B cell (primary cell): Measurements from ENCODE around the gene AFDN. TPM values are rescaled to one million over a fixed set of nuclear protein-coding genes. Genes with fewer than 3 reads are reported as not detected.

ENCODE experiments used
- ATAC-seq: fragments of 200-7000 bp; cut with Tn5 transposase; one replicate; pipeline ENCODE4 v1.10.0; 2021; ENCODE audit warnings: low read depth, mild to moderate bottlenecking, moderate number of reproducible peaks, moderate library complexity
- CTCF ChIA-PET: fragments of 350-600 bp; sonication (Branson Sonifier 250); formaldehyde crosslinking; loops from one replicate; lab custom pipeline; 2021; ENCODE audit warnings: antibody characterized with exemption, inconsistent platforms; lab: Charles Lee
- POLR2A ChIA-PET: fragments of 350-600 bp; sonication (Branson Sonifier 250); formaldehyde crosslinking; loops from one replicate; lab custom pipeline; 2021; ENCODE audit warnings: antibody characterized with exemption; lab: Charles Lee
- DNase-seq: peaks from one replicate; pipeline ENCODE4 v3.0.0; 2013
- H2AFZ ChIP-seq: 2 replicates; pipeline ENCODE4 v1.6.1; 2012; ENCODE audit warnings: mild to moderate bottlenecking, low read depth, low read length; ENCODE audit not compliant: insufficient read depth, poor library complexity, severe bottlenecking
- H3K27ac ChIP-seq, 2 donors: 1 replicate in 1 of 2; 2 replicates in 1 of 2; pipeline ENCODE4 v1.5.1; 2012 to 2013; ENCODE audit warnings: low read length in 2 of 2, mild to moderate bottlenecking in 2 of 2, moderate library complexity in 1 of 2
- H3K27me3 ChIP-seq, 4 experiments: fragments of 200-600 bp in 1 of 4; sonication (generic) in 1 of 4; replicated peaks in 1 of 4; 1 replicate in 2 of 4; 2 replicates in 2 of 4; pipeline versions ENCODE4 v1.6.1 to v1.7.0; 2013 to 2016; ENCODE audit warnings: low read length in 3 of 4, mild to moderate bottlenecking in 2 of 4, mixed read lengths in 1 of 4, moderate library complexity in 1 of 4; ENCODE audit not compliant: insufficient read depth in 4 of 4, control insufficient read depth in 3 of 4; ENCODE audit errors: control extremely low read depth in 1 of 4
- H3K36me3 ChIP-seq, 2 experiments: replicated peaks in 1 of 2; 1 replicate in 1 of 2; 2 replicates in 1 of 2; pipeline versions ENCODE4 v1.6.1 to v1.7.1; 2013; ENCODE audit warnings: low read length in 1 of 2; ENCODE audit not compliant: insufficient read depth in 2 of 2, control insufficient read depth in 1 of 2; ENCODE audit errors: control extremely low read depth in 1 of 2, extremely low read depth in 1 of 2
- H3K4me1 ChIP-seq, 2 donors: fragments of 200-600 bp in 1 of 2; sonication (generic) in 1 of 2; 1 replicate in 1 of 2; 2 replicates in 1 of 2; pipeline versions ENCODE4 v1.5.1 to v1.6.1; 2013 to 2017; ENCODE audit warnings: low read length in 2 of 2; ENCODE audit not compliant: control insufficient read depth in 2 of 2, insufficient read depth in 2 of 2
- H3K4me2 ChIP-seq: replicated peaks from 2 replicates; pipeline ENCODE3; 2012; ENCODE audit warnings: mild to moderate bottlenecking, low read depth, low read length; ENCODE audit not compliant: poor library complexity, severe bottlenecking
- H3K4me3 ChIP-seq, 5 experiments: fragments of 200-600 bp in 1 of 5; sonication (generic) in 1 of 5; 1 replicate in 3 of 5; 2 replicates in 2 of 5; pipeline versions ENCODE4 v1.5.1 to v1.7.0; 2011 to 2016; ENCODE audit warnings: low read length in 4 of 5, mild to moderate bottlenecking in 4 of 5, low read depth in 2 of 5, control low read depth in 1 of 5, moderate library complexity in 1 of 5; ENCODE audit not compliant: insufficient read depth in 1 of 5; ENCODE audit errors: control extremely low read depth in 1 of 5, extremely low read depth in 1 of 5
- H3K79me2 ChIP-seq: fragments of 200-600 bp; sonication (generic); one replicate; pipeline ENCODE4 v1.6.0; 2016; ENCODE audit warnings: low read length; ENCODE audit not compliant: control insufficient read depth, insufficient read depth
- H3K9ac ChIP-seq: fragments of 200-600 bp; sonication (generic); 2 replicates; pipeline ENCODE4 v1.6.1; 2017; ENCODE audit warnings: mild to moderate bottlenecking, low read length, moderate library complexity
- H3K9me3 ChIP-seq, 3 donors: one replicate each; pipeline versions ENCODE4 v1.6.1 to v1.7.1; 2013; ENCODE audit warnings: low read length in 2 of 3; ENCODE audit not compliant: control insufficient read depth in 2 of 3, insufficient read depth in 1 of 3; ENCODE audit errors: control extremely low read depth in 1 of 3
- H4K20me1 ChIP-seq: 2 replicates; pipeline ENCODE4 v1.6.0; 2012; ENCODE audit warnings: mild to moderate bottlenecking, low read length; ENCODE audit not compliant: insufficient read depth, control insufficient read depth, poor library complexity, severe bottlenecking
- H3K27ac Mint-ChIP-seq: one replicate; pipeline ENCODE4 v1.8.0; 2021; ENCODE audit warnings: mixed read lengths
- H3K27me3 Mint-ChIP-seq: one replicate; pipeline ENCODE4 v1.8.0; 2021; ENCODE audit warnings: mixed read lengths
- H3K4me1 Mint-ChIP-seq: one replicate; pipeline ENCODE4 v1.8.0; 2021; ENCODE audit warnings: mixed read lengths
- H3K4me3 Mint-ChIP-seq: one replicate; pipeline ENCODE4 v1.8.0; 2021; ENCODE audit warnings: mixed read lengths
- H3K9me3 Mint-ChIP-seq: one replicate; pipeline ENCODE4 v1.8.0; 2022; ENCODE audit warnings: mixed read lengths; ENCODE audit not compliant: insufficient read depth
- CTCF ChIP-seq: fragments of 200-600 bp; IDR thresholded peaks from one replicate; pipeline ENCODE4 v1.8.0; 2022; ENCODE audit warnings: antibody characterized with exemption, mild to moderate bottlenecking
- EZH2 ChIP-seq: IDR thresholded peaks from 2 replicates; pipeline ENCODE4 v1.6.1; 2012; ENCODE audit warnings: borderline replicate concordance, low read depth, mild to moderate bottlenecking, moderate library complexity, low read length; ENCODE audit not compliant: insufficient read depth, poor library complexity, severe bottlenecking
- WGBS: methylation state at CpG from one replicate; pipeline ENCODE4 v1.1.5; 2013; ENCODE audit warnings: missing lambda C conversion rate; ENCODE audit not compliant: insufficient coverage; 5-methylcytosine and 5-hydroxymethylcytosine counted together
- intact Hi-C: fragments of 100-400 bp; cut with micrococcal nuclease; formaldehyde crosslinking; loops from one replicate; pipeline ENCODE4 v1.10.0; 2022
- polyA plus RNA-seq: library from polyadenylated mRNA; depleted of rRNA; stranded (reverse); fragments of >200 nt; gene quantifications from 2 replicates; pipeline ENCODE4 v1.2.3, GENCODE V29; 2012
- total RNA-seq, 2 donors: library from RNA; stranded (reverse); fragments of 120-200 nt in 1 of 2; gene quantifications; 1 replicate in 1 of 2; 2 replicates in 1 of 2; pipeline versions ENCODE4 v1.2.3 to v1.2.4, GENCODE V29; 2013 to 2022

AFDN gene
- total and polyA plus RNA-seq, 2 donors (not counting 1 experiment from before 2014, with no cell fraction given), result 15.4 to 70.5 TPM

- H3K4me2 ChIP-seq, result no peak overlapping the region
- ChIA-PET CTCF (no interaction called here), POLR2A (no interaction called here)
- peaks cover 0 to 3% (median 0%) of the 10 kb centered on the region in 3 donors for H3K9me3 ChIP-seq
- H3K4me3 ChIP-seq, result no peak overlapping the region
- 50% methylated on average over 1 of the region's 1 CpG for WGBS
- no peak overlapping the region for H3K27ac ChIP-seq
- H3K27me3 ChIP-seq, result peaks cover 0 to 26% (median 5%) of the 10 kb centered on the region in 4 experiments
- H4K20me1 ChIP-seq, result no peaks in the 10 kb centered on the region
- Mint-ChIP-seq H3K27ac (no peak overlapping the region), H3K9me3 (no peaks in the 10 kb centered on the region), H3K27me3 (peaks cover 52% of the 10 kb centered on the region), H3K4me1 (peaks cover 5% of the 10 kb centered on the region), H3K4me3 (no peak overlapping the region)
- H3K4me1 ChIP-seq, result peaks cover 6 to 10% of the 10 kb centered on the region in 2 donors
- ATAC-seq (no peak), DNase-seq (no peak)
- intact Hi-C loops, result no loop called here
- H3K79me2 ChIP-seq, result no peaks in the 10 kb centered on the region
- no peak overlapping the region for H3K9ac ChIP-seq
- TF ChIP-seq CTCF (no peak), EZH2 (no peak)
- H3K36me3 ChIP-seq, result no peaks in the 10 kb centered on the region
- no peak overlapping the region for H2AFZ ChIP-seq
These were observed 25.4 kb upstream of the AFDN start for GRCh38 chr6:167801263-167801662.

GRCh38 chr6:167802339-167802738 is 24.4 kb upstream of the AFDN start:
- H2AFZ ChIP-seq, result no peak overlapping the region
- no peak for TF ChIP-seq EZH2
- TF ChIP-seq CTCF, result no peak
- Mint-ChIP-seq H3K4me1 (no peaks in the 10 kb centered on the region), H3K27me3 (peaks cover 51% of the 10 kb centered on the region), H3K27ac (no peak overlapping the region), H3K4me3 (no peak overlapping the region), H3K9me3 (no peaks in the 10 kb centered on the region)
- no peak overlapping the region for H3K9ac ChIP-seq
- no peaks in the 10 kb centered on the region for H3K79me2 ChIP-seq
- DNase-seq (no peak), ATAC-seq (no peak)
- CTCF ChIA-PET, result no interaction called here
- POLR2A ChIA-PET, result no interaction called here
- peaks cover 0 to 16% (median 4%) of the 10 kb centered on the region in 4 experiments for H3K27me3 ChIP-seq
- H3K9me3 ChIP-seq, result peaks cover 0 to 3% (median 0%) of the 10 kb centered on the region in 3 donors
- H3K27ac ChIP-seq, result no peak overlapping the region
- no peaks in the 10 kb centered on the region for H3K36me3 ChIP-seq
- intact Hi-C loops, result no loop called here
- no peaks in the 10 kb centered on the region for H3K4me1 ChIP-seq
- H3K4me2 ChIP-seq, result no peak overlapping the region
- 100% methylated on average over 1 of the region's 3 CpGs for WGBS
- no peak overlapping the region for H3K4me3 ChIP-seq
- H4K20me1 ChIP-seq, result no peaks in the 10 kb centered on the region
